IPS DF 4.7 (cell line): ENCODE results near the gene HRH1.
"Not testable (repeated sequence)": the region's sequence is repeated elsewhere in the genome, so short reads cannot be mapped to it uniquely, and the experiment has no call there.

Experiments used
- DNase-seq: peaks from one replicate; pipeline ENCODE4 v3.0.0-alpha.2; 2013; ENCODE audit warnings: low spot score; ENCODE audit errors: extremely low read depth

Gene HRH1

DNA sequence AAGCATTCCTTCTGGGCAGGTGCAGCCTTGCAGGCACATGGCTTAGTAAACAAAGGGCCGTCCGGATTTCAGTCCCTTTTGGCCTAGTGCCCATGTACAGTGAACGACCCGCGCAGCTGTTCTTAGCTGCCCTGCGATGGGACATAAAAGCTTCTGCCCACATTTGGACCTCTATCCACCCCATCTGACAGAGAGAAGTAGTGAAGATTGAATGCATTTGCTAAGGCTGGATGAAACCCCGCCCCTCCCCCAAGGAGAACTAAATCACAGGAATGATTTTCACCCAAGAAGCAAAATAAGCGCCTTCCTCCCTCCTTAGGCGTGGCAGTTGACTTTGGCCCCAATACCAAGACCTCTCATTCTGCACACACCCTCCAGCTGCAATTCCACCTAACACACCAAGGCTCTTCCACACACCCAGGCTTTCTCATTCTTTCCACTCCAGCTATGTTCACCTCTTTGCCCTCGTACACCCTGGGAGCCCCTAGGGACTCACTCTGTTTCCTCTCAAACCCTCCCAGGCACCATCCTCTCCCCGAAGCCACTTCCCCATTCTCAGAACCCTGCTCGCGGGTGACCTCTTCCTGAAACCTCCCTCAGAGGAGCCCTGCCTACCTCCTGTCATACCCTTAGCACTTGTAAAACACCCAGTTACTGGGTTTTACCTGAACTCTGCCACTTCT, 14.1 kb upstream of the HRH1 start:
- DNase-seq = no peak

DNA sequence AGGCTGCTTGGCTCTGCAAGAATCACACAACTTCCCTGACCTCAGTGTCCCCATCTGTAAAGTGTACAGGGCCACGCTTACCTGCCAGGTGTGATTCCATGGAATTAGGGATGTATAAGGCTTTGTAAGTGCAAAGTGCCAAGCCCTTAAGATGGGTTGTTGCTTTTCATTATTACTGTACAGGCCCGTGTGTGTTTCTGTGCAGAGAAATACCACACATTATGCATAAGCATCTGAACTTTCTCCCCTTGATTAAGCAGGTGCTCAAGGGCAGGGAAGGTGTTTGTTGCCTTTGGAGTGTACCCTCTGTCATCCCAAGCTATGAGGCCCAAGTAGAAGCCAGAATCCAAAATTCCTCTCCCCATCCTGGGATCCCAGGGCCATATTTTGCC, 13.6 kb upstream of the HRH1 start:
- no peak for DNase-seq

DNA sequence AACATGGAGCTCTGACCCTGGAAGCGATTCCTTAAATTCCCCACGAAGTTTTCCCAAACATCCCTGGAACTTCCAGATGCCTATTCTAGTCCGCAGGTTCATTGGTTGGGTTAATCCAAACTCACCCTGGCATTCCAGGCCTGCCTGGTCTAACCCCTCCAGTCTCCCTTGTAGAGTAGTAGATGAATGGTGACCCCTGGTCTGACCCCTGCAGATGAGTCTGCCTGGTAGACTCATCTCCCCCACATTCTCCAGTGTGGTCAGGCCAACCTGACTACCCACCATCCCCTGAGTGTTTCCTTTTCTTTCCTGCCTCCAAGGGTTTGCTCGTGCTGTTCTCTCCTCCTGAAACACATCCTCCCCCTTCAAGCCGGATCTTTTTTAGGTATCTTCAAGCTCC, 10.8 kb upstream of the HRH1 start:
- no peak for DNase-seq

DNA sequence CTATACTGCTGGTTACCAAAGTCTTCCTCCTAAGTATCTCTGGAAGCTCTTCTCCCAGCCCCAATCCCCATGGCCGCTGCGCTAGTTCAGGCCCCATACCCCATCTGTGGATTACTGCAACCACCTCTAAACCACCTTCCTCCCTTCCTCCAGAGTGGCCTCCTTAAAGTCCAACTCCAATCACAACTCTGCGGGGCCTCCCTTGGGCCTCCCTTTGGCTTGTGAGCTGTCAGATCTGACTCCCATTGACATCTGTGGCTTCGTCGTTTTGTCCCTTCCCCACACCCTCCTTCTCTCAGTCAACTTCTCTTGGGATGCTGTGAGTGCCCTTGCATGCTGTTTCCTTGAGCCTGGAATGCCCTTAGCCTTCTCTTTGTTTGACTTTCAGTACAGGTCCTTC, 9.3 kb upstream of the HRH1 start:
- DNase-seq = no peak

DNA sequence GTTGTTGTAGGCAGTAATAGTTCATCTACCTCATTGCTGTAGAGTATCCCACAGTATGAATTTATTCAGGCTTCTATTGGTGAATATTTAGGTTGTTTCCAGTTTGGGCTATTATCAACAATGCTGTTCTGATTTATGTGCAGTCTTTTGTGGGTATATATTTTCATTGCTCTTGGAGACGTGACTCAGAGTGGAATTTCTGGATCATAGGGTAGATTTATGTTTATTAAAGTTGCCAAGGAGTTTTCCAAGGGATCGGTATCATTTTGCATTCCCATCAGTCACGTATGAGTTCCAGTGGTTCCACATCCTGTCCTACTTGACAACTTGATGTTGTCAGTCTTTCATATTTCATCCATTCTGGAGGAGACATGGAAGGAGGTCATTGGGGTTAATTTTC, 8.4 kb upstream of the HRH1 start:
- no peak for DNase-seq

DNA sequence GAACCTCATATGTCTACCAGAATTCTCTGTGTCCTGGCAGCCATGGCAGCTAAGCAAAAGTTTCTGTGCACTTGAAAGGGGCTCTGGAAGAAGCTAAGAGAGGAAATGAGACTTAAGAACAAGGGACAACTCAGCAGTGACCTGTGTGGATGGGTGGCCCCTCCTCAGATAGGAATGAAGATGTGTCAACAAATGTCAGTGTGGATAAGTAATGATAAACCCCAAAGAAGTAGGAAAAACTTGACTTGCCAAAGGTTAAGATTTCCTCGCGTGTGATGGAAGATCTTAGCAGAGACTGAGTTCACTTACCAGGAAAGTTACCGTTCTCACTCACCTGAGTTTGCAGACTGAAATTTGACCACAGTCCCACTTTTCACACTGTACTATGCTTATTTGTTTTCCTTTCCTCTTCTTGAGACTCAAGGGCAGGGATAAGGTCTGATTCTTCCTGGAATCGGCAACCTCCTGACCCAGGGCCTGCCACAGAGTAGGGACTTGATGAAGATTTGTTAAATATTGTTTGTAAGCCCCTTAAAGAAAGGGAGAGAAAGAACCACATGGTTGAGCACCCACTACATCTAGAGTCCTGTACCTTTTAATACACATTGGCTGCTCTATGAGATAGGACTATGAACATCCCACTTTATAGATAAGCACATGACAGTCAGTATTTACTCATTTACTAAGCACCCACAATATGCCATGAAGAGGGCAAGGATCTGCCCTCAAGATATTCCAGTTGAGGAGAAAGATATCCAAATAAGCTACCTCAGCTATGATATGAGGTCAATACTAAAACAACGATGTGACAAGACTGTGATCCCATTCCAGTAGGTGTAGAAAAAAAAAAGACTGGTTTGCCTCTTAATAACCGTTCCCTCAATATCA, 7.3 kb upstream of the HRH1 start:
- DNase-seq = no peak

DNA sequence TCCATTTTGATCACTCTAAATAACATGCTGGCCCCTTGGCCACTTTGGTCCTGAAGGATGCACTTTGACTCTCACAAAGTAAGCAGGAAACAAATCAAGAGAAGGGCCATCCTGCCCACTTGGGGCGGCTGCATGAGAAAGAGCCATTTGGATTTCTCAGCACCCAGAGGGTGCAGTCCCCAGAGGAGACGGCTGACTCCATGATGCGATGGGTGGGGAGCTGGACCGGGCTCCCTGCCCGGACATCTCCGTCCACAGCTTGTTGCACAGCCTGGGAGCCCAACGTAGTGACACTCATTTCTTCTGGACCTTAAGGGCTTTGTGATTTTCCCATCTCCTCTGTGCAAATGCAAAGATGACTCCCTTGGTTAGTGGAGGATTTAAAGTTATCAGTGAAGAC, 4.0 kb upstream of the HRH1 start:
- DNase-seq = no peak

DNA sequence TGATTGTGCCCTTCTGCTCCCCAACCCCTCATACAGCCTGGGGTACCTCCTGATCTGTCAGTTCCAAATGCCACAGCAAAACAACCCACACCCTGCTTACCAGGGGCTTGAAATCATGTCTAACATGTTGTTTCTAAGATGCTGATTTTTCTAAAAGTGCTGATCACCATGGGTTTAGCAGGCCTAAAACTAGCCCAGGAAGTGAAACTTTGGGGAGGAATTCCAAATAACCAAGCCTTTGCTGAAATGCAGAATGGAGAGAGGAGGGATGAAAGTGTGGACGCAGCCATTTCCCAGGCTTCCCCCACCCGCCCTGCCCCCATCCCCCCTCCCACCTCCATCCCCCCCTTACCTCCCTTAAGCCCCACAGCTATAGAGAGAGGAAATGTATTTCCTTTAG, 2.0 kb upstream of the HRH1 start:
- no peak for DNase-seq

DNA sequence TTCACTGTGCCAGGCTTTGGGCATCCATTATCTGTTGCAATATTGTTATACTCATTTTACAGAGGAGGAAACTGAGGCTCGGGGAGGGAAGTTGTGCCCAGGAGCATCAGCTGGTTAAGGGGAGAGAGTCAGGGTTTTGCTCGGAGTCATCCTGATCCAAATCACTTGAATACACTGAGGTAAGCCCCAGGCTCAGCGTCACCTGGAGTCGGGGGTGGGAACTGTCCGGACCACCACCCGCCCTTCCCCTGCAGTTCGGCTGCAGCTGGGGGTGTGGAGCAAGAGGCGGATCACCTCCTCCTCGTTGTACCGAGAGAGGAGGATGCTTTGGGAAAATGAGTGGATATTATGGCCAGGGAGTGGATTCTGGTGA, 646 bp downstream of the HRH1 start:
- no peak for DNase-seq

DNA sequence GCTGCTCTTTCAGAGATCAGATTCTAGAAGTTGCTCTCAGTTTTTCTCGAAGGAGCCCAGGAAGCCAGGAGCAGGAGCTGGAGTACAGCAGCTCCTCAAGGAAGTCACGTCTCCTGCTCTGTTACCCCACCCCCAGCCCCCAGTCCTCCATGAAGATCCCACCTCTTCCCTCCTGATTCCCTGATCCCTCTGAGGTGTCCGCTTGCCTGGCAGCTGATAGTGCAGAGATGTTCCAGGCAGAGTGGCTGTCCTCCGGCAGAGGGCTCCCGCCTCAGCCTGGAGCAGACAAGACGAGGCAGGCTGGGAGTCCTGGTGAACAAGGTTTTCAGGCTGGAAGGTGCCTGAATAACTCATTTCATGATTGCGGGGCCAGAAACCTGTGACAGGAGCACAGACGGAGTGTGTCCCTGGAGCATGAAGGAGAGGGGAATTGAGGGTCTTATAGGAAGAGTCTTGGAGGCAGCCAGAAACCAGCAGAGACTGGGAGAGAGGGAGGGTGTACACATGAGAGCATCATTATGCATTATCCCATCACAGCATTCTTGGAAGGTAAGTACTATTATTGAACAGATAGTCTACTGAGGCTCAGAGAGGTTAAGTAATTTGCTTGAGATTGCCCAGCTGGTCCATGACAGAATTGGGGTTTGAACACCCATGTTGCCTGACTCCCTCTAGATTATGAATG, 1.2 kb downstream of the HRH1 start:
- no peak for DNase-seq

DNA sequence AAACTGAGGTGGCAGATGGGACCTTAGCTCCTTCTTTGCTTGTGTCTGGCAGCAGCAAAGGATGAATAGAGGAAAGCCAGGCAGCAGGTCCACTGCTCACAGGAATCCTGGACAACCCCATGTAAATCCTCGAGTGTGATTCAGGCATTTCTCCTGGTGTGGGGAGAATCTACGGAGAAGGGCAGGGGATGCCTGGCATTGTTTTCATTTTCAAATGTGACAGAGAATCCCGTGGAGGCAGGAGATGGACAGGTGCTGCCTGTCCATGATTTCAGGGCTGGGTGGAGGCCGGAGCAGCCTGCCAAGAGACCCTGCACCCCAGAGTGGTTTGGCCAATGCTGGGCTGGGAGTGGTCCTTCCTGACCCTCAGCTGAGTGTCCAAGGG, 1.7 kb downstream of the HRH1 start:
- DNase-seq = no peak

DNA sequence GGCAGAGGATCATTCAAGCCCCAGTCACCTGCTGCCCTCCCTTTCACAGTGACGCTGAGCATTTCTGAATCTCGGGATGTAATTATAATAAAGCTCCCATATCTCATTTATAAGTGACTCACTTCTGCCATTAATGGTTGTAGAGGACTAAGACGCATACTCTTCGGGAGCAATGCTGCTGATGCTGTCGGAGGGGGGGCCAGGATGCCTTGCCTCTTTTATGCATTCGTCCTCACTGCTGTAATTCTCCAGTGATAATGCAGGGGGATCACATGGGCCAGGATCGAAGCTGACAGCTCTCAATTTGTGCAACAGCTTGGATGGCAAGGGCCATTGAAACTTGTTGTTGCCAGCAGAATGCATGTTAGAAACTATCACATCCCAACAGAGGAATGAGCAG, 3.1 kb downstream of the HRH1 start:
- DNase-seq = no peak

DNA sequence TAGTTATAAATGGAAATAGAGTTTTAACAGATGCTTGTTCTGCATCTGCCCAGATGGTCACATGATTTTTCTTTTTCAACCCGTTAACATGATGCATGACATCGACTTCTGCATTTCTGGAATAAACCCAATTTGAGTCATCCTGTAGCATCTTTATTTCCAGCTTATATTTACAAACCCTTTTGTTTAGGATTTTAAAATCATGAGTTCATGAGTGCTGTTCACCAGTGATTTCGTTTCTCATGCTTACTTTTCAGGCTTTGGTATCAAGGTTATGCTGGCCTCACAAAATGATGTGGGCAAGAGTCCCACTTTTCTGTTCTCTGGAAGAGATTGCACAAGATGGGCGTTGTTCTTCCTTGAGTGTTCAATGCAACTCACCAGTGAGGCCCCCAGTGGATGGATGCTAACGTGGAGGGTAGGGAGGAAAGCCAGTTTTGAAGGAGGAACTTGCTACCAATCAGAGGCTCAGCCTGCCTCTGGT, 5.2 kb downstream of the HRH1 start:
- no peak for DNase-seq

DNA sequence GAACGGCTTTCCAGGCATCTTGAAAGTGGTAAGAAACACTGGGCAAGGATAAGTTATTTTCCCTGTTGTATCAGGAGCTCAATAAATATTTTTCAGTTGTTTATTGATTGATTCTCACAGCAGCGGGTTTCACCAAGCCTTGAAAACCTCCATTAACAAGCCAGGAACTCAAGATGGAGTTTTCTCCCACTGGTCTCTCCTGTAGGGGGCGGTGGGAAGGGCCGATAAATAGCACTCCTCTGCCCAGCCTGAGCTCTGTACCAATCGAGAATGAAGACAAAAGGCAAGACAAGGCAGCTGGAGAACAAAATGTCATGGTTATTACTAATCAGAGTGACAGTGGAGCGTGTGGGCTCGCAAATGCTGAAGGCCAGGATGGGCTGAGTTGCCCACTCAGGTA, 7.4 kb downstream of the HRH1 start:
- DNase-seq = no peak

DNA sequence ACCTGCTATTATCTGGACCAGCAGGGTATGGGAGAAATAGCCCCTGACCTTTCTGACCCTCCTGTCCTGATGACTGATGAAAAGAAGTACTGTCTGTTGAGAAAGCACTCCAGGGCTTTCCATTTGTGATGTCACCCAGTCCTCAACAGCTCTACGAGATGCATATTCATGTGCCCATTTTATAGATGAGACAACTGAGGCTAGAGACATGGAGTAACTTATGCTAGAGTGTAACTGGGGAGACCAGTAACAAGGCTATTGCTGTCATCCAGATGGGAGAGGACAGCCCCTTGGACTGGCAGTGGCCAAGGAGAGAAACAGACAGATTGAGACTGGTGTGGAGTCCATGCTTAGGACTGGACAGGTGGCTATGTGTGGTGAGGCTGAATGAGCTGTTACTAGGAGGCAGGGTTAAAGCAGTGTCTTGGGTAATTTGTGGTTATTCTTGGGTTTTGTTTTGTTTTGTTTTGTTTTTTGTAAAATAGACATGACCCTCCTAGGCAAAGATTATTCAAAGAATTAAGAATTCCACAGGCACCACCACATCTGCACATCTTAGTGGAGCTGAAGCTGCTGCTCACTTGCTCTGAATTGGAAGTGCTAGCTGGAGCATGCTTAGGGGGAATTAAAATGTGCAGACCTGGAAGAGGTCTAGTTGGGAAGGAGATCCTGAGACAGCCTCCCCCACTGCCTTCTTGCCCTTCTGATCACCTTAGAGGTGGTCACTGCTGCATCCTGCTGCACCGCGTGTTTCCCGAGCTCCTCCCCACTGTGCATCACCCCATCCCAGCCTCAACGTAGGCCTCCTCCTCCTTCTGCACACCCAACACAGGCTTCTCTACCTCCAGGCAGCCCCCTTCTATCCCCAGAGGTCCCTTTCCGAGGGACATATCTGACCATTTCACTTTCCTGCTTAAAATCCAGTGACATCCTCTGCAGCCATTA, 8.4 kb downstream of the HRH1 start:
- DNase-seq = no peak

DNA sequence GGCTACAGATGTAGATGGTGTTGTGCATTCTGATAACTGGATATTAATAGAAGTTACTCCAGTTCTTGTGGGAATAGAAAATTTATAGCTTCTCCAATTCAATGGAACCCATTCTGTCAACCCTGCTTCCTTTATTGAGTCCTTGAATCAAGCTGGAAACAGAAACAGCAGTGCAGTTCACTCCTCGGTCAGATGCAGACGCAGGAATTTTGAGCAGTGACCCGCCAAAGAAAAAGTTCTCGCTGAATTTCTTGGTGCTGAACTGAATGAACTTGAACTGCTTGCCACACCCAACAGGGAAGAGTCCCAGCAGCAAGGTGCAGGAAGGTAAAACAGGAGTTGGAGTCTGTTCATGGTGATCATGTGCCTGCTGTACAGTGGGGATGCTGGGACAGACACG, 10.3 kb downstream of the HRH1 start:
- no peak for DNase-seq

DNA sequence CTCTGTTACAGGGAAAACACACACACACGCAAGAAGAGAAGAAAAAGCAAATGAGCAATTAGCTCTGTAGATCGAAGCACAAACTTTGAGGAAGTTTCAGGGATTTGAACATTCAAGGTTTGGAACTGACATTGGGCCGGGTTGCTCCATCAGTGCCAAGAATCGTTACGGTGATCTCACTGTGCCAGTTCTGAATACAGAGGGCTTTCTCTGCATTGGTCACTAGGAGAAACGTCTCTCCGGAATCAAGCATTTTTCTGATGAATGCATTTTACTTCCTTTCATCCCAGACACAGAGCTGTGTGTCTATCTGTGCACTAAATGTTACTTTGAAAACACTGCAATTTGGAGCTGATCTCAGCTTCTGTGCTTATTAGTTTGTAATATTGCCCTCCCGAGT, 11.2 kb downstream of the HRH1 start:
- no peak for DNase-seq

DNA sequence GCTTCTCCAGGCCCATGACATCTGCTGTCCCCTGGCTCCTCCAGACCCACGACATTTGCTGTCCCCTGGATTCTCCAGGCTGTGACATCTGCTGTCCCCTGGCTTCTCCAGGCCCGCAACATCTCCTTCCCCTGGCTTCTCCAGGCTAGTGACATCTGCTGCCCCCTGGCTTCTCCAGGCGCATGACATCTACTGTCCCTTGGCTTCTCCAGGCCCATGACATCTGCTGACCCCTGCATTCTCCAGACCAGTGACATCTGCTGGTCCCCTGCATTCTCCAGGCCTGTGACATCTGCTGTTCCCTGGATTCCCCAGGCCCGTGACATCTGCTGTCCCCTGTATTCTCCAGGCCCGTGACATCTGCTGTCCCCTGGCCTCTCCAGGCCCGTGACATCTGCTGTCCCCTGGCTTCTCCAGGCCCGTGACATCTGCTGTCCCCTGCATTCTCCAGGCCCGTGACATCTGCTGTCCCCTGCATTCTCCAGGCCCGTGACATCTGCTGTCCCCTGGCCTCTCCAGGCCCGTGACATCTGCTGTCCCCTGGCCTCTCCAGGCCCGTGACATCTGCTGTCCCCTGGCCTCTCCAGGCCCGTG, 12.6 kb downstream of the HRH1 start:
- DNase-seq = not testable (repeated sequence)

DNA sequence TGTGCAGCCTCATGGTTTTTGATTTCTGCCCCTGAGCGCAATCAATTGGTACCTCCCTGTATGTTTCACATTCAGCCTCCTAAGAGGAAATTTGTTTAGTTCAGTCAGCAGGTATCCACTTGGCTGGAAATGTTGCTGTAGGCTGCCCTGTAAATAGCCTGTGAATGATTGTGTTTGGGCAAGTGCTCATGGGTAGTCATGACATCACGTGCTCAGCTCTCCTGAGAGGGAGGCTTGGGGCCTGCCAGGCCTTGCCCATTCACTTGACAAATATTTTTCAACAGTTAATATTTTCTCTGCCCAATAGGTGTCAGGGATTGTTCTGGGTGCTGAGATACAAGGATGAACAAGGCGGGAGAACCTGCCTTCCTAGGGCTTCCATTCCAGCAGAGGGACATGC, 13.3 kb downstream of the HRH1 start:
- DNase-seq = no peak

DNA sequence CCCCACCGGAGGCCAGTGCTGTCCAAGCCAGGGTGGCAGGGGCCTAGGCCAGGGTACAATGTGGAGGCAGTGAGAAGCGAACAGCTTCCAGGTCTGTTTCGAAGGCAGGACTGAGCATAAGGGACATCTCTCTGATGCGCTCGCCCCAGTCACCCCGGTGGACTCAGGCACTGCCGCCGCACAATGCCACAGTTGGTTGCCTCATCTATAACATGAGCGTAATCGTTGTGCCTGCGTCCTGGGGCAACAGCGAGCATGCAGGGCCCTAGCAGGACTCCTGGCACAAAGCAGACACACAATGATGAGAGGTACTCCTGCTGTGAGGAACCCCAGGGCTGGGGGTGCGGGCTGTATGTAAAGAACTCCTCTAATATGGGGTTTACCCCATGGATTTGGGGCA, 14.1 kb downstream of the HRH1 start:
- no peak for DNase-seq
